Measurements from ENCODE around the gene ANKDD1A.

Gene ANKDD1A

GRCh38 chr15:64943512-64944225, 32.0 kb downstream of the ANKDD1A start:
- H3K9me3 ChIP-seq (ENCODE audit: control insufficient read depth, insufficient read depth, low read depth, low read length) = no peaks in the 10 kb centered on the region
- no peak overlapping the region for H3K4me3 ChIP-seq (ENCODE audit: low read depth, low read length)
- H3K27ac ChIP-seq (ENCODE audit: extremely low read depth, low read depth, low read length) = no peak overlapping the region
- H3K4me1 ChIP-seq (ENCODE audit: control insufficient read depth, insufficient read depth, low read length) = no peaks in the 10 kb centered on the region
- H3K36me3 ChIP-seq (ENCODE audit: control insufficient read depth in 2 of 2, insufficient read depth in 1 of 2, low read length in 2 of 2) = no peaks in the 10 kb centered on the region
- POLR2A ChIA-PET = no interaction called here
- CTCF ChIA-PET = no interaction called here
- TF ChIP-seq ZNF488 (tag by site-specific recombination; IDR thresholded peaks at IDR 0.05) (no peak), ZNF518A (tag by site-specific recombination; conservative IDR thresholded peaks at IDR 0.05; ENCODE audit: low read depth) (no peak), ZNF23 (tag by site-specific recombination; IDR thresholded peaks at IDR 0.05; ENCODE audit: borderline replicate concordance) (no peak), ZNF239 (tag by site-specific recombination; IDR thresholded peaks at IDR 0.05) (no peak), REST (tag by site-specific recombination; IDR thresholded peaks at IDR 0.05) (no peak), ZNF112 (tag by site-specific recombination; IDR thresholded peaks at IDR 0.05) (no peak), ZSCAN30 (tag by site-specific recombination; IDR thresholded peaks at IDR 0.05) (no peak), ZNF248 (tag by site-specific recombination; IDR thresholded peaks at IDR 0.05) (no peak), ZNF391 (tag by site-specific recombination; IDR thresholded peaks at IDR 0.05; ENCODE audit: borderline replicate concordance, low read depth) (no peak), ZNF692 (tag by site-specific recombination; IDR thresholded peaks at IDR 0.05) (no peak)

- Histone ChIP-seq H3K4me3 (ENCODE audit: low read depth, low read length) (no peak overlapping the region), H3K27ac (ENCODE audit: extremely low read depth, low read depth, low read length) (no peak overlapping the region), H3K4me1 (ENCODE audit: control insufficient read depth, insufficient read depth, low read length) (no peaks in the 10 kb centered on the region), H3K9me3 (ENCODE audit: control insufficient read depth, insufficient read depth, low read depth, low read length) (no peaks in the 10 kb centered on the region), H3K36me3 (ENCODE audit: control insufficient read depth in 2 of 2, insufficient read depth in 1 of 2, low read length in 2 of 2) (no peaks in the 10 kb centered on the region)
- ChIA-PET CTCF (no interaction called here), POLR2A (no interaction called here)
- TF ChIP-seq REPIN1 (tag by site-specific recombination; IDR thresholded peaks at IDR 0.05; ENCODE audit: low read depth) (no peak), ZNF10 (tag by site-specific recombination; IDR thresholded peaks at IDR 0.05) (no peak), EGR2 (tag by site-specific recombination; IDR thresholded peaks at IDR 0.05; ENCODE audit: low read depth) (no peak), ZNF555 (tag by site-specific recombination; conservative IDR thresholded peaks at IDR 0.05) (no peak), SP3 (tag by site-specific recombination; IDR thresholded peaks at IDR 0.05) (no peak), ZNF510 (tag by site-specific recombination; IDR thresholded peaks at IDR 0.05; ENCODE audit: insufficient replicate concordance) (no peak), ZNF132 (tag by site-specific recombination; IDR thresholded peaks at IDR 0.05; ENCODE audit: borderline replicate concordance) (no peak), ZNF423 (tag by site-specific recombination; IDR thresholded peaks at IDR 0.05) (no peak), ZNF660 (tag by site-specific recombination; IDR thresholded peaks at IDR 0.05) (no peak), ZNF558 (tag by site-specific recombination; IDR thresholded peaks at IDR 0.05) (no peak), ZNF239 (tag by site-specific recombination; IDR thresholded peaks at IDR 0.05) (no peak), ZNF354C (tag by site-specific recombination; IDR thresholded peaks at IDR 0.05; ENCODE audit: borderline replicate concordance, low read depth) (no peak), HIC1 (tag by site-specific recombination; IDR thresholded peaks at IDR 0.05) (no peak)
These were observed 33.3 kb downstream of the ANKDD1A start for GRCh38 chr15:64944961-64945360.

Measured in HEK293 (cell line).